GM12892 (cell line): ENCODE measurements around the gene CYP4Z1.

Experiments used
- POLR2A ChIP-seq: IDR thresholded peaks from 2 replicates; pipeline ENCODE4 v1.6.1; 2011; ENCODE audit warnings: low read depth, low read length, control low read depth
- POLR2AphosphoS5 ChIP-seq: IDR thresholded peaks from 2 replicates; pipeline ENCODE4 v1.6.1; 2011; ENCODE audit warnings: low read depth, low read length, control low read depth
- TAF1 ChIP-seq: IDR thresholded peaks from 2 replicates; pipeline ENCODE4 v1.6.1; 2011; ENCODE audit warnings: low read depth, mild to moderate bottlenecking, control low read depth, low read length, borderline replicate concordance

DNA sequence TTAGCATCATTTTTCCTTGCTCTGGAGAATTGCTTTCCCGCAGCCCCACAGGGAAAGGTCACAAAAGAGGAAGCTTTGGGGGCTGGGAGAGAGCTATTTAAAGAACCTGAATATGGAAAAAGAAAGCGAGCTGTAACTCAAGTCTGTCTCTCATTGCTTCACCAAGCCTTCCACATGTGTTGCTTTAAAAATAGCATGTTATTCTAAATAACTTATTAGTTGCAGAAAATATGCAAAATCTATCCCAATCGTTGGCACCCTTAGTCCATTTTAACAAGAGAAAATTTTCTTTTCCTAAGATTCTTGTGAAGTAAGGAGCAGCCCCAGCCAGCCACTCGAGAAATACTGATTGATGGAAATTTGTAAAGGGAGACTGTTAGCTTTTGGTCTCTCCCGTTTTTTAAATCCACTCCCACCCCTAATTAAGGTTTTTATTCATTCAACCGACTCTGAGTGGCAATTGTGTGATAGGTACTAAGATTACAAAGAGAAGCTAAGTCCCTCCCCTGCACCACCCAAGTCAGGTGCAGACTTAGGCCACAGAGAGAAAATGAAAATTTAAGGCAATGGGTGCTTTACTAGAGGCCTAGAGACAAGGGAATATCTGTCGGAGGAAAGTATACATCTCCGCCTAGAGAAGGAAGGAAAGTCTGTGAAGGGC lies 42.8 kb upstream of the CYP4Z1 start:
- TF ChIP-seq POLR2A (no peak), POLR2AphosphoS5 (no peak), TAF1 (no peak)
